GM06990 (cell line): ENCODE measurements around the gene DNAJB1.
A peak's percentile ranks its signal among the peaks of the same experiment; 100 is the strongest.

Experiments
- DNase-seq: peaks from one replicate; pipeline ENCODE4 v3.0.0-alpha.2; 2011; ENCODE audit not compliant: insufficient read length; ENCODE audit errors: extremely low read depth
- H3K27me3 ChIP-seq: replicated peaks from 2 replicates; pipeline ENCODE4 v1.6.0; 2011; ENCODE audit warnings: low read length; ENCODE audit not compliant: control insufficient read depth, insufficient read depth
- H3K36me3 ChIP-seq: 2 replicates; pipeline ENCODE4 v1.5.1; 2011; ENCODE audit warnings: low read length; ENCODE audit not compliant: control insufficient read depth, insufficient read depth
- H3K4me3 ChIP-seq: replicated peaks from 2 replicates; pipeline ENCODE4 v1.5.1; 2011; ENCODE audit warnings: low read depth, mild to moderate bottlenecking, control low read depth, low read length
- CTCF ChIP-seq: IDR thresholded peaks from 2 replicates; pipeline ENCODE4 v1.5.1; 2011; ENCODE audit warnings: low read length, control low read depth, mild to moderate bottlenecking, inconsistent platforms; ENCODE audit not compliant: insufficient read depth, poor library complexity, severe bottlenecking

The DNAJB1 gene

GRCh38 chr19:14528419-14529253 is 10.4 kb upstream of the DNAJB1 start:
- TF ChIP-seq CTCF, result no peak
- Histone ChIP-seq H3K36me3 (no peaks in the 10 kb centered on the region), H3K4me3 (peak overlapping the region; percentile 66), H3K27me3 (no peaks in the 10 kb centered on the region)
- DNase-seq, result no peak

- TF ChIP-seq CTCF, result no peak
- H3K27me3 ChIP-seq, result no peaks in the 10 kb centered on the region
- DNase-seq, result no peak
- no peaks in the 10 kb centered on the region for H3K36me3 ChIP-seq
- no peak overlapping the region for H3K4me3 ChIP-seq
Measured at GRCh38 chr19:14526423-14526822, 8.2 kb upstream of the DNAJB1 start.

GRCh38 chr19:14525729-14526128 is 7.5 kb upstream of the DNAJB1 start:
- no peak for DNase-seq
- Histone ChIP-seq H3K36me3 (no peaks in the 10 kb centered on the region), H3K4me3 (no peak overlapping the region), H3K27me3 (no peaks in the 10 kb centered on the region)
- TF ChIP-seq CTCF, result no peak

- peaks cover 3% of the 10 kb centered on the region for H3K36me3 ChIP-seq
- no peak for TF ChIP-seq CTCF
- DNase-seq, result no peak
- H3K4me3 ChIP-seq, result no peak overlapping the region
- H3K27me3 ChIP-seq, result no peaks in the 10 kb centered on the region
Measured at GRCh38 chr19:14520543-14520942, 2.3 kb upstream of the DNAJB1 start.

GRCh38 chr19:14519860-14520407 is 1.7 kb upstream of the DNAJB1 start:
- no peak for TF ChIP-seq CTCF
- Histone ChIP-seq H3K4me3 (no peak overlapping the region), H3K27me3 (no peaks in the 10 kb centered on the region), H3K36me3 (peaks cover 9% of the 10 kb centered on the region)
- DNase-seq, result no peak
